Hepatocyte (in vitro differentiated cells): Measurements from ENCODE around the gene ARHGAP25.

Source experiments
- CTCF ChIP-seq: fragments of 200-600 bp; sonication (generic); IDR thresholded peaks from 2 replicates; pipeline ENCODE4 v1.5.1; 2016; ENCODE audit warnings: antibody characterized with exemption, mild to moderate bottlenecking; ENCODE audit not compliant: poor library complexity
- EZH2 ChIP-seq: fragments of 200-600 bp; sonication (generic); IDR thresholded peaks from 2 replicates; pipeline ENCODE4 v1.6.1; 2016; ENCODE audit warnings: antibody characterized with exemption, mild to moderate bottlenecking, borderline replicate concordance
- EZH2phosphoT487 ChIP-seq: fragments of 200-600 bp; sonication (generic); IDR thresholded peaks from one replicate; pipeline ENCODE4 v1.6.1; 2018; ENCODE audit warnings: antibody characterized with exemption, mild to moderate bottlenecking, low read depth, moderate library complexity; ENCODE audit not compliant: unreplicated experiment, severe bottlenecking

- TF ChIP-seq CTCF (no peak), EZH2 (no peak), EZH2phosphoT487 (no peak)
These were observed 119.9 kb downstream of the ARHGAP25 start for GRCh38 chr2:68854476-68854875.
